ENCODE measurements around the gene BRI3BP.

Gene BRI3BP

DNA sequence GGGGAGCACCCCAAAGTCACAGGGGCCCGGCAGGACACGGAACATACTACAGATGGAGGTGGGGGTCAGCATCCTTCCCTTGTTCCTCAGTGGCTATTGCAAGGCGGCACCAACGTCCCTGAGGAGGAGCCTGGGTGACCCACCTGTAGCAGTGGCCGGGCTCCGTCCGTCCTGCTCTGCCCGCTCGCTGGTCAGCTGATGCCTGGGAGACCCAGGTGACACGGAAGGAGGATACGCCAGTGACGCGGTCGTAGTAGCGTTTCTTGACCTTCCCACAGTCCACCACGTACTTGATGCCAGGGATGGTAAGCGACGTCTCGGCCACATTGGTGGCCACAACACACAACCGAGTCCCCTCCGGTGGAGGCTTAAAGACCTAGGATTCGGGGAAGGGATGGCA lies 29.2 kb upstream of the BRI3BP start:
- H3K4me3 ChIP-seq (ENCODE audit: low read depth, low read length) = no peak overlapping the region
- DNase-seq (ENCODE audit: low read depth) = no peak
- TF ChIP-seq CTCF (IDR thresholded peaks at IDR 0.05; ENCODE audit: low read depth, low read length, missing control alignments) = no peak

GRCh38 chr12:124964836-124965462 lies 28.5 kb upstream of the BRI3BP start:
- TF ChIP-seq CTCF (IDR thresholded peaks at IDR 0.05; ENCODE audit: low read depth, low read length, missing control alignments) = no peak
- H3K4me3 ChIP-seq (ENCODE audit: low read depth, low read length) = no peak overlapping the region
- DNase-seq (ENCODE audit: low read depth) = no peak

DNA sequence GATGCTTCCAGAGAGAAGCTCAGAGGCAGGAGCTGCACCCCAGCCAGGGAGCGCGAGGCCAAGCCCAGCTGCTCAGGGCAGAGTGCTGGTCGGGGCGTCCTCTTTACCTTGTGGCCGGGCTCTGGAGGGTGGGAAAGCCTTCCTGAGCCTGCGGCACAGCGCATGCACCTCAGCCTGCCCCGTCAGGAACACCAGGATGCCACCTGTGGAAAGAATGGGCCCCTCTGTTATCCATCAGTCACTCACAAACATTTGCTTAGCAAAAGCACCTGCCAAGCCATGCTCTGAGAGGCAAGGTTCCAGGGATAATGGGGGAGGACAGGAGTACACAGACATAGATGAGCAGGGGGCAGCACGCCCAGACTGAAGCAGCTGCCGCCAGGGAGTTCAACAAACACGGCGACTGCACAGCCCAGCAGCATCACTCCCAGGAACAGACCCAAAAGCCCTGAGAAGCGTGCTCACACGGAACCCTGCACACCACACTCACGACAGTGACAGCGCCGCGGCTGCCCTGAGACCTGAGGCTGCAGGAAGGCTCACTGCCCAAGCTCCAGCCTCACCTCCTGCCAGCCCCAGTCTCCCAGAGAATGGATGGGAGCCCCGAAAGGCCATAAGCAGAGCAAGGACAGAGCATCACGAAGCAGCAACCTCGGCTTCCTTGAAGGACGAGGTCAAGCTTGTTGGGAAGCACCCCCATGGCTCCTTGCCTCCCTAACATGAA lies 26.3 kb upstream of the BRI3BP start:
- H3K4me3 ChIP-seq (ENCODE audit: low read depth, low read length) = no peak overlapping the region
- DNase-seq (ENCODE audit: low read depth) = no peak
- no peak for TF ChIP-seq CTCF (IDR thresholded peaks at IDR 0.05; ENCODE audit: low read depth, low read length, missing control alignments)

- no peak for DNase-seq (ENCODE audit: low read depth)
- TF ChIP-seq CTCF (IDR thresholded peaks at IDR 0.05; ENCODE audit: low read depth, low read length, missing control alignments) = no peak
- no peak overlapping the region for H3K4me3 ChIP-seq (ENCODE audit: low read depth, low read length)
These were observed 24.8 kb upstream of the BRI3BP start for GRCh38 chr12:124968656-124969055.

GRCh38 chr12:124970647-124971402 lies 22.6 kb upstream of the BRI3BP start:
- H3K4me3 ChIP-seq (ENCODE audit: low read depth, low read length) = no peak overlapping the region
- no peak for DNase-seq (ENCODE audit: low read depth)
- TF ChIP-seq CTCF (IDR thresholded peaks at IDR 0.05; ENCODE audit: low read depth, low read length, missing control alignments) = no peak

GRCh38 chr12:124971603-124972002 lies 21.8 kb upstream of the BRI3BP start:
- H3K4me3 ChIP-seq (ENCODE audit: low read depth, low read length) = no peak overlapping the region
- no peak for TF ChIP-seq CTCF (IDR thresholded peaks at IDR 0.05; ENCODE audit: low read depth, low read length, missing control alignments)
- DNase-seq (ENCODE audit: low read depth) = no peak

Data from GM12864 (cell line).